K562 (cell line): ENCODE measurements around the gene ZNF24. TPM values are rescaled to one million over a fixed set of nuclear protein-coding genes. Genes with fewer than 3 reads are reported as not detected.

ENCODE experiments used
- BMI1 ChIP-seq: fragments of 150-350 bp; IDR thresholded peaks from 2 replicates; pipeline ENCODE4 v1.6.1; 2014; ENCODE audit warnings: low read length
- CBFA2T2 ChIP-seq: fragments of 450-650 bp; conservative IDR thresholded peaks from 2 replicates; pipeline ENCODE4 v1.6.1; 2017; ENCODE audit warnings: mild to moderate bottlenecking
- CC2D1A ChIP-seq: fragments of 450-650 bp; IDR thresholded peaks from 2 replicates; pipeline ENCODE4 v1.6.1; 2017; ENCODE audit warnings: mild to moderate bottlenecking
- CHD1 ChIP-seq: fragments of 200-600 bp; sonication (generic); IDR thresholded peaks from one replicate; pipeline ENCODE4 v1.6.1; 2012; ENCODE audit warnings: mild to moderate bottlenecking, moderate library complexity, low read length, inconsistent platforms
- CREB3 ChIP-seq: fragments of 450-650 bp; conservative IDR thresholded peaks from 2 replicates; pipeline ENCODE4 v1.6.1; 2016; ENCODE audit warnings: missing genetic modification characterization, low read depth, mild to moderate bottlenecking, missing compliant biosample characterization, moderate library complexity
- E2F5 ChIP-seq: sonication (generic); formaldehyde crosslinking; IDR thresholded peaks from 2 replicates; pipeline ENCODE4 v1.8.0; 2022; ENCODE audit warnings: mild to moderate bottlenecking, missing genetic modification reagents
- FIP1L1 ChIP-seq: fragments of 200-400 bp; formaldehyde crosslinking; IDR thresholded peaks from 2 replicates; pipeline ENCODE4 v1.6.1; 2018; ENCODE audit warnings: mild to moderate bottlenecking, low read depth, low read length; ENCODE audit not compliant: poor library complexity, severe bottlenecking
- FOXJ2 ChIP-seq: fragments of 200-800 bp; sonication (Bioruptor generic); IDR thresholded peaks from 2 replicates; pipeline ENCODE4 v1.6.1; 2016; ENCODE audit warnings: missing genetic modification characterization, missing compliant biosample characterization
- HES1 ChIP-seq: fragments of 450-650 bp; IDR thresholded peaks from 2 replicates; pipeline ENCODE4 v1.6.1; 2016; ENCODE audit warnings: low read depth, mild to moderate bottlenecking, moderate library complexity
- HLTF ChIP-seq: fragments of 450-650 bp; IDR thresholded peaks from 2 replicates; pipeline ENCODE4 v1.6.1; 2016
- L3MBTL2 ChIP-seq: fragments of 450-650 bp; IDR thresholded peaks from 2 replicates; pipeline ENCODE4 v1.6.1; 2016; ENCODE audit warnings: mild to moderate bottlenecking, moderate library complexity
- POLR2AphosphoS5 ChIP-seq: IDR thresholded peaks from 2 replicates; pipeline ENCODE4 v1.6.1; 2011; ENCODE audit warnings: mild to moderate bottlenecking, low read depth, low read length, moderate library complexity; ENCODE audit not compliant: control insufficient read depth, insufficient read depth
- SMARCC2 ChIP-seq: fragments of 450-650 bp; IDR thresholded peaks from 2 replicates; pipeline ENCODE4 v1.6.1; 2017; ENCODE audit warnings: antibody characterized with exemption, moderate library complexity, mild to moderate bottlenecking, low read depth
- STAG1 ChIP-seq: sonication (generic); formaldehyde crosslinking; IDR thresholded peaks from 2 replicates; pipeline ENCODE4 v1.5.0; 2020; ENCODE audit warnings: missing genetic modification reagents, borderline replicate concordance
- TEAD1 ChIP-seq, 2 experiments: fragments of 450-650 bp in 1 of 2; sonication (generic) in 1 of 2; formaldehyde crosslinking; IDR thresholded peaks; 2 replicates each; pipeline versions ENCODE4 v1.4.0 to v1.8.0; 2020 to 2022; ENCODE audit warnings: mild to moderate bottlenecking in 2 of 2, missing genetic modification reagents in 1 of 2
- ZBTB1 ChIP-seq: sonication (generic); formaldehyde crosslinking; IDR thresholded peaks from 2 replicates; pipeline ENCODE4 v1.8.1; 2023; ENCODE audit warnings: missing genetic modification reagents, low read depth, mild to moderate bottlenecking, borderline replicate concordance
- ZNF217 ChIP-seq: sonication (generic); formaldehyde crosslinking; IDR thresholded peaks from 2 replicates; pipeline ENCODE4 v1.8.0; 2022; ENCODE audit warnings: mild to moderate bottlenecking, missing genetic modification reagents
- ZNF316 ChIP-seq: fragments of 450-650 bp; IDR thresholded peaks from 2 replicates; pipeline ENCODE4 v1.6.1; 2016
- ZNF445 ChIP-seq: fragments of 250-450 bp; sonication (Bioruptor Pico); IDR thresholded peaks from 2 replicates; pipeline ENCODE4 v1.4.0; 2020; ENCODE audit warnings: low read depth, mild to moderate bottlenecking, moderate library complexity
- ZNF609 ChIP-seq: sonication (generic); formaldehyde crosslinking; IDR thresholded peaks from 2 replicates; pipeline ENCODE4 v1.8.1; 2023; ENCODE audit warnings: missing genetic modification reagents, mild to moderate bottlenecking, borderline replicate concordance
- ZSCAN32 ChIP-seq: fragments of 450-650 bp; formaldehyde crosslinking; IDR thresholded peaks from 2 replicates; pipeline ENCODE4 v1.4.0; 2020; ENCODE audit warnings: mild to moderate bottlenecking, moderate library complexity
- polyA plus RNA-seq, 8 experiments: library from polyadenylated mRNA; depleted of rRNA in 4 of 8; stranded (reverse) in 5 of 8; unstranded in 3 of 8; fragments of >200 nt; fragmentation: Nextera tagmentation in 2 of 8; fragmentation: Illumina TruSeq in 1 of 8; extraction: Ambion mirVana in 2 of 8; extraction: Trizol in 1 of 8; gene quantifications; 2 replicates each; pipeline versions ENCODE4 v1.2.1 to v1.2.3, GENCODE V29; 2011 to 2014; ENCODE audit warnings: inconsistent platforms in 1 of 8, missing spikeins in 1 of 8
- total RNA-seq, 7 experiments: library from RNA; depleted of rRNA in 6 of 7; stranded (reverse); fragments of >200 nt in 6 of 7; fragmentation: Illumina TruSeq in 2 of 7; extraction: Trizol in 2 of 7; gene quantifications; 2 replicates each; pipeline versions ENCODE4 v1.2.1 to v1.2.3, GENCODE V29; 2011 to 2021; ENCODE audit warnings: low replicate concordance in 1 of 7

The ZNF24 gene
- total and polyA plus RNA-seq, 9 of the 15 experiments (the other 6 are each of a cell fraction or from before 2014, with no cell fraction given), result 35.7 to 72.8 (median 54.1) TPM

- peak; percentile 9; the same call in 1 of the 2 replicates for TF ChIP-seq CC2D1A
- TF ChIP-seq POLR2AphosphoS5, result peak; percentile 93
- TF ChIP-seq STAG1 (CRISPR knock-in tag), result no peak
- peak; percentile 41 for TF ChIP-seq ZNF316
- TF ChIP-seq ZNF445 (CRISPR knock-in tag), result no peak
- peak; percentile 44 for TF ChIP-seq FIP1L1
- peak; percentile 42; the same call in 1 of the 2 replicates for TF ChIP-seq ZBTB1 (CRISPR knock-in tag)
- peak; percentile 86 for TF ChIP-seq BMI1
- no peak for TF ChIP-seq ZNF609 (CRISPR knock-in tag)
- no peak for TF ChIP-seq HES1
- TF ChIP-seq HLTF, result 0 out of 2 replicates have a peak, but pooled peaks have one; percentile 47
- TF ChIP-seq TEAD1 (CRISPR knock-in tag; IDR thresholded peaks at IDR 0.05), result 0 out of 4 replicates have a peak, but pooled peaks of 1 of the 2 experiments have one; percentile 3
- no peak for TF ChIP-seq CBFA2T2
- peak; percentile 84 for TF ChIP-seq FOXJ2 (tag)
- no peak for TF ChIP-seq ZSCAN32 (CRISPR knock-in tag)
- no peak for TF ChIP-seq CHD1
- no peak for TF ChIP-seq E2F5
- TF ChIP-seq SMARCC2, result no peak
- no peak for TF ChIP-seq ZNF217
- 0 out of 2 replicates have a peak, but pooled peaks have one; percentile 36 for TF ChIP-seq CREB3 (tag)
- peak; percentile 93 for TF ChIP-seq L3MBTL2
These were observed at the start of gene ZNF24 (continued) for GRCh38 chr18:35343936-35344735.
